Activated naive CD4-positive, alpha-beta T cell treated with anti-CD3 and anti-CD28 coated beads, Interleukin-2, amount 10 ng/mL, durations not matched to agents 7 days and 5 days (primary cell): ENCODE data around the gene CDH12.

Source experiments
- CTCF ChIA-PET: fragments of 350-600 bp; sonication (Branson Sonifier 250); formaldehyde crosslinking; loops from one replicate; lab custom pipeline; 2021; ENCODE audit warnings: antibody characterized with exemption; lab: Charles Lee
- DNase-seq: peaks from one replicate; pipeline ENCODE4 v3.0.0-alpha.2; 2020
- H3K27ac Mint-ChIP-seq: one replicate; pipeline ENCODE4 v1.8.0; 2021; ENCODE audit warnings: mild to moderate bottlenecking, moderate library complexity, mixed read lengths
- H3K27me3 Mint-ChIP-seq: one replicate; pipeline ENCODE4 v1.8.0; 2021; ENCODE audit warnings: mild to moderate bottlenecking, mixed read lengths
- H3K36me3 Mint-ChIP-seq: one replicate; pipeline ENCODE4 v1.8.0; 2021; ENCODE audit warnings: mixed read lengths
- H3K4me1 Mint-ChIP-seq: one replicate; pipeline ENCODE4 v1.8.0; 2021; ENCODE audit warnings: mixed read lengths
- H3K4me3 Mint-ChIP-seq: one replicate; pipeline ENCODE4 v1.8.0; 2021; ENCODE audit warnings: mild to moderate bottlenecking, moderate library complexity, mixed read lengths
- H3K9me3 Mint-ChIP-seq: one replicate; pipeline ENCODE4 v1.8.0; 2021; ENCODE audit warnings: mixed read lengths

Gene CDH12

DNA sequence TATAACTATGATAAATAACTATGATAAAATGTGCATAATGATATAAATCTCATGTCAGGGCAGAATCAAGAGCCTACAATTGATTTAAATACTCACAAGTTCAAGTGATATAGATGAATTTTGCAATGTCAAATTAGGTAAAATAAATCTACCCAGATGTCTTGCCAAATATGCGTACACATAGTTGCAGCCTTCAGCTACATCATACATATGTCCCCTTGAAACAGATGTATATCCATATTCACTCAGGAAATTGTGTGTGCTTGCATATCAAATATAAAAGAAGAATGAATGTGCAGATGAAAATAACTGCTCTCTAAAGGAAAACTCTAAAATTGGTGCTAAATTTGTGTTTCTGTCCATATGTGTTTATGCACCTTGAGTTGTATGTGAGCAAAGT lies 130.7 kb downstream of the CDH12 start:
- H3K4me1 Mint-ChIP-seq: no peaks in the 10 kb centered on the region
- DNase-seq: no peak
- no peaks in the 10 kb centered on the region for H3K27me3 Mint-ChIP-seq
- H3K4me3 Mint-ChIP-seq: no peak overlapping the region
- CTCF ChIA-PET: no interaction called here
- H3K36me3 Mint-ChIP-seq: no peaks in the 10 kb centered on the region
- H3K27ac Mint-ChIP-seq: no peak overlapping the region
- peaks cover 19% of the 10 kb centered on the region for H3K9me3 Mint-ChIP-seq

DNA sequence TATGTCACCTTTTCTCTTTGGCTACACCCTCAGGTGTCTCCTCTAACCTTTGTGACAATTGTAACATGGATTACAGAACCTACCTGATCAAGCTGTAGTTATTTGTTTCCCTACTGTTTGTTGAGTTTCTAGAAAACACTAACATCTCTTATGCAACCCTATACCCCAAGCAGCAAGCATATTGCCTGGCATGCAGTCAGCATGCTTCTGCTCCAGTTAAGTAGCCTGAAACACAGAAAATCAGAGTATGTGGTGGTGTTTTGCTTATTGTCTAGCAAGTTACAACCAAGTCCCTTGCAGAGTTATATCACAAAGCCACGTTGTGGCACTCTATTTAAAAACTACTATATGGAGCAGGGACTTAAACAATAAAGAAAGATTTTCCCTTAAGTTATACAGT lies 131.1 kb downstream of the CDH12 start:
- Mint-ChIP-seq H3K27me3 (no peaks in the 10 kb centered on the region), H3K4me1 (no peaks in the 10 kb centered on the region), H3K27ac (no peak overlapping the region), H3K36me3 (no peaks in the 10 kb centered on the region), H3K9me3 (peaks cover 19% of the 10 kb centered on the region), H3K4me3 (no peak overlapping the region)
- no peak for DNase-seq
- CTCF ChIA-PET: no interaction called here

GRCh38 chr5:22719842-22720241 lies 133.3 kb downstream of the CDH12 start:
- Mint-ChIP-seq H3K27ac (no peak overlapping the region), H3K36me3 (no peaks in the 10 kb centered on the region), H3K4me1 (no peaks in the 10 kb centered on the region), H3K9me3 (peaks cover 19% of the 10 kb centered on the region), H3K4me3 (no peak overlapping the region), H3K27me3 (no peaks in the 10 kb centered on the region)
- no peak for DNase-seq
- CTCF ChIA-PET: no interaction called here

GRCh38 chr5:22710660-22711059 lies 142.5 kb downstream of the CDH12 start:
- H3K27me3 Mint-ChIP-seq: no peaks in the 10 kb centered on the region
- H3K9me3 Mint-ChIP-seq: peaks cover 2% of the 10 kb centered on the region
- no peaks in the 10 kb centered on the region for H3K4me1 Mint-ChIP-seq
- CTCF ChIA-PET: no interaction called here
- no peaks in the 10 kb centered on the region for H3K36me3 Mint-ChIP-seq
- H3K27ac Mint-ChIP-seq: no peak overlapping the region
- H3K4me3 Mint-ChIP-seq: no peak overlapping the region
- no peak for DNase-seq

GRCh38 chr5:22709743-22710142 lies 143.4 kb downstream of the CDH12 start:
- Mint-ChIP-seq H3K27ac (no peak overlapping the region), H3K27me3 (no peaks in the 10 kb centered on the region), H3K36me3 (no peaks in the 10 kb centered on the region), H3K4me1 (no peaks in the 10 kb centered on the region), H3K9me3 (peaks cover 1% of the 10 kb centered on the region), H3K4me3 (no peak overlapping the region)
- CTCF ChIA-PET: no interaction called here
- DNase-seq: no peak

DNA sequence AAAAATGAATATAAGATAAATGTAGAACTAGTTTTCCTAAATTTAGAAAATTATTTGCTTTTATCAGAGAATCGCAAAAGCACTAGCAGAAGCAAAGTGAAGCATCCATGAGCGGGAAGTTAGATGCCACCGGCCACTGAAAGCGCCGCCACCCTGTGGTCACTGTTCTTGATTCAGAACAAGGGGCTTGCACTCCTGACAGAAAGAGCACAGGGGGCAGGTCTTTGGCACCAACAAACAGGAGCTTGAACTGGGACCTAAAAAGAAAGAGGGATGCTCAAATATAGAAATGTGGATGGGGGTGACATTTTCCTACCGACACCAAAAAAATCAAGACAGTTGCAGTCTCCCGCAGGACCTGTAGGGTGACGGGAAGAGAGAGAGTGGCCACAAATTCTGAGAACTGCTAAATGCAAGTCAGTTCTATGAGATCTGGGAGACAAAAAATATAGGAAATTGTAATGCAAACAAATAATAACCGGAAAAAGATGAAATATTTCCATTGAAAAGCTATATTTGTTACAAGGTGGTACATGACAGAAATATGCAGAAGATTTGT lies 144.3 kb downstream of the CDH12 start:
- no peaks in the 10 kb centered on the region for H3K27me3 Mint-ChIP-seq
- H3K36me3 Mint-ChIP-seq: no peaks in the 10 kb centered on the region
- H3K4me1 Mint-ChIP-seq: no peaks in the 10 kb centered on the region
- H3K9me3 Mint-ChIP-seq: no peaks in the 10 kb centered on the region
- no peak overlapping the region for H3K4me3 Mint-ChIP-seq
- H3K27ac Mint-ChIP-seq: no peak overlapping the region
- no peak for DNase-seq
- CTCF ChIA-PET: no interaction called here

DNA sequence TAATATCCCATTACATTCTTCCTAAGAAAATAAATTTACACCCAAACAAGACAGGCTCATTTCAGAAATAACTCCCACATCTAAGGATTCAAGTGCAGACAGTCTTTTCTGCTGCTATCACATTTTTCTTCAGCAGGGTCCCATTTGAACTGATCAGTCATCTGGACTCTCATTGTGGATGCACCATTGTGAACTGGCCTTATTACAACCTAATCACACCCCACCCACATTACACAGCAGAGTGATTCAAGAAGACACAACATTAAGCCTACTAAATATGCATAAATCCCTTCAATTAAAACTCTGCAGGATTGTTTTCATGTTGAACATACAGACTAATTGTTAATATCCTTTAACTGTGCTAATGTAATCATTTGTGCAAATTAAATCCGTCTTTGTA lies 146.2 kb downstream of the CDH12 start:
- Mint-ChIP-seq H3K27ac (no peak overlapping the region), H3K36me3 (no peaks in the 10 kb centered on the region), H3K4me3 (no peak overlapping the region), H3K4me1 (no peaks in the 10 kb centered on the region), H3K27me3 (no peaks in the 10 kb centered on the region), H3K9me3 (no peaks in the 10 kb centered on the region)
- CTCF ChIA-PET: no interaction called here
- DNase-seq: no peak

GRCh38 chr5:22699319-22699718 lies 153.8 kb downstream of the CDH12 start:
- no peak overlapping the region for H3K27ac Mint-ChIP-seq

DNA sequence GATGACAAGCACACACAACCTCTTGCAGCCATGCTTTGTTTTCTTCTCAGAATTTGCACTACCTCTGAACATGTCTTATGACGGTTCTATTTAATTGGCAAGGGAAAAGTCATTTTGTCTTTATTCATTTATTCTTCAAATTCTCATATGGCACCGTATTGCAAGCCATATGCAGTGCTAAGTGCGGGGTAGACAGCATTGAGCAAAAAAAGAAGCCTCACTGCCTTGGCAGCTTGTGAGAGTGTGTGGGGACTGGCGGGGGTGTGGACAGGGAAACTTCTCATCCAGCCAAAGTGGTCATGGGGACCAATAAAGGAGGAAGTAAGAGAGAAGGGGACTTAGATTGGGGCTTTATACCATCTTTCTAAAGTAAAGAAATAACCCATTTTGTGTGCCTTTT lies 160.0 kb downstream of the CDH12 start:
- Mint-ChIP-seq H3K36me3 (no peaks in the 10 kb centered on the region), H3K27ac (no peak overlapping the region), H3K27me3 (no peaks in the 10 kb centered on the region), H3K9me3 (no peaks in the 10 kb centered on the region), H3K4me1 (no peaks in the 10 kb centered on the region), H3K4me3 (no peak overlapping the region)
- DNase-seq: no peak
- CTCF ChIA-PET: no interaction called here

More at GRCh38 chr5:22699319-22699718, 153.8 kb downstream of the CDH12 start:
- H3K9me3 Mint-ChIP-seq: no peaks in the 10 kb centered on the region
- H3K36me3 Mint-ChIP-seq: no peaks in the 10 kb centered on the region
- no peaks in the 10 kb centered on the region for H3K27me3 Mint-ChIP-seq
- CTCF ChIA-PET: no interaction called here
- no peak for DNase-seq
- no peaks in the 10 kb centered on the region for H3K4me1 Mint-ChIP-seq
- H3K4me3 Mint-ChIP-seq: no peak overlapping the region

- no peak for DNase-seq
- no peak overlapping the region for H3K4me3 Mint-ChIP-seq
- no peaks in the 10 kb centered on the region for H3K36me3 Mint-ChIP-seq
- peaks cover 2% of the 10 kb centered on the region for H3K9me3 Mint-ChIP-seq
- no peaks in the 10 kb centered on the region for H3K27me3 Mint-ChIP-seq
- H3K27ac Mint-ChIP-seq: no peak overlapping the region
- H3K4me1 Mint-ChIP-seq: no peaks in the 10 kb centered on the region
- CTCF ChIA-PET: no interaction called here
These were observed 170.1 kb downstream of the CDH12 start for GRCh38 chr5:22683050-22683449.

DNA sequence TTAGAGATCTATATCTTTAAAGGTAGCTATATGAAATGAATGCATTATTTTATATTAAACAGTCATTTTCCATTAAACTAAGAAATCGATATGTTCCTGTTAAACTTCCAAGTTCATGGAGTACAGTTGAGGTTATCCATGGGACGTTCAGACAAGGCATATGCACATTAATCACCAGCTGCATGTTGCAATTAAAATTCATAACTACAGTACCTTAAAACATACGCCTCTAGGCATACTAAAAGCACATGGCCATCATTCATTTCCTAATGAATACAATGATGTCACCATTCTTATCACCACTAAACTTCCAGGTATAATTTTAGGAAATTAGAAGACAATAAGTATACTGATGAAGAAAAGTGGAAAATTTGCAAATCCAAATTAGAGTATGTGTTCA lies 174.3 kb downstream of the CDH12 start:
- no peaks in the 10 kb centered on the region for H3K36me3 Mint-ChIP-seq
- CTCF ChIA-PET: no interaction called here
- DNase-seq: no peak

GRCh38 chr5:22673131-22673530 lies 180.0 kb downstream of the CDH12 start:
- DNase-seq: no peak
- H3K4me1 Mint-ChIP-seq: no peaks in the 10 kb centered on the region
- H3K27ac Mint-ChIP-seq: no peak overlapping the region
- H3K9me3 Mint-ChIP-seq: peaks cover 12% of the 10 kb centered on the region
- no peak overlapping the region for H3K4me3 Mint-ChIP-seq
- CTCF ChIA-PET: no interaction called here
- no peaks in the 10 kb centered on the region for H3K27me3 Mint-ChIP-seq
- H3K36me3 Mint-ChIP-seq: no peaks in the 10 kb centered on the region

More for the DNA sequence above, 174.3 kb downstream of the CDH12 start:
- H3K9me3 Mint-ChIP-seq: peaks cover 7% of the 10 kb centered on the region
- H3K4me1 Mint-ChIP-seq: no peaks in the 10 kb centered on the region
- H3K27ac Mint-ChIP-seq: no peak overlapping the region
- H3K4me3 Mint-ChIP-seq: no peak overlapping the region
- H3K27me3 Mint-ChIP-seq: no peaks in the 10 kb centered on the region

DNA sequence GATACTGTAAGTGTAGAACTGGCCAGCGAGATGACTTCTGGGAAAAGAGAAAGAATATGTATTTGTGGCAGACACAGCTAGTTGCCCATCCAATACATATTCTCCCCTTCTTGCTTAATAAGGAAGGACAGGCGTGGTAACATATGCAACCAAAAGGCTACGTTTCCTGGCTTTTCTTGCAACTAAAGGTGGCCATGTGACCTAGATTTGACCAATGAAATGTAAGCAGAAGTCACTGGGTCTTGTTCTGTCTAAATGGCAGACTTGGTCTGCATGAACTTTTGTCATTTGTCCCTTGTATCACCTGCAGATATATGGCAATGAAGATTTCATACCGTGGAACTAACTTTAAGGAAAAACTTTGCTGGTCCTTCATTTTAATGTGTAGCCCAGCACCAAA lies 183.8 kb downstream of the CDH12 start:
- H3K27ac Mint-ChIP-seq: no peak overlapping the region
- H3K36me3 Mint-ChIP-seq: no peaks in the 10 kb centered on the region
- H3K4me1 Mint-ChIP-seq: no peaks in the 10 kb centered on the region
- H3K9me3 Mint-ChIP-seq: peaks cover 6% of the 10 kb centered on the region
- DNase-seq: no peak
- no peaks in the 10 kb centered on the region for H3K27me3 Mint-ChIP-seq
- CTCF ChIA-PET: no interaction called here
- H3K4me3 Mint-ChIP-seq: no peak overlapping the region

- Mint-ChIP-seq H3K36me3 (no peaks in the 10 kb centered on the region), H3K27me3 (no peaks in the 10 kb centered on the region), H3K27ac (no peak overlapping the region), H3K4me3 (no peak overlapping the region), H3K4me1 (no peaks in the 10 kb centered on the region), H3K9me3 (peaks cover 5% of the 10 kb centered on the region)
- no peak for DNase-seq
- CTCF ChIA-PET: no interaction called here
These were observed 187.3 kb downstream of the CDH12 start for GRCh38 chr5:22665801-22666200.

GRCh38 chr5:22663134-22663533 lies 190.0 kb downstream of the CDH12 start:
- DNase-seq: no peak
- Mint-ChIP-seq H3K9me3 (peaks cover 2% of the 10 kb centered on the region), H3K27me3 (no peaks in the 10 kb centered on the region), H3K27ac (no peak overlapping the region), H3K4me1 (no peaks in the 10 kb centered on the region), H3K36me3 (no peaks in the 10 kb centered on the region), H3K4me3 (no peak overlapping the region)
- CTCF ChIA-PET: no interaction called here

DNA sequence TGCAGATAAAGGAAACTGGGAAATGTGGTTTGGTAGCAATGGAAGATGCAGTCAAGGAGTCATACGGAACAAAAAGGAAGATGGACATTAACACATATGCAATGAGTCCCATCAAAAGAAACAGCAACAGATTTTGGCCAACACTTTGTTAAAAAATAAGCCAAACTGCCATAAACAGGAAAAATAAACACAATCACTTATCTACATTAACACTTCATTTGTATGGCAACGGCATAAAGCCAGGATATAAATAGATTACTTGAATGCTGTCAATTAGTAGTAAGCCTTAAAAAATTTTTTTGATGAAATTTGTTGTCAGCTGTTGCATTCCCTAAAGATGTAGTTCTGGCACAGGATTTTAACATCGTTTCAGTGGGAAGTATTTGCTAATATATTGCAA lies 190.8 kb downstream of the CDH12 start:
- Mint-ChIP-seq H3K9me3 (peaks cover 2% of the 10 kb centered on the region), H3K36me3 (no peaks in the 10 kb centered on the region), H3K4me3 (no peak overlapping the region)

More for the DNA sequence above, 190.8 kb downstream of the CDH12 start:
- CTCF ChIA-PET: no interaction called here
- DNase-seq: no peak
- H3K4me1 Mint-ChIP-seq: no peaks in the 10 kb centered on the region
- H3K27ac Mint-ChIP-seq: no peak overlapping the region
- H3K27me3 Mint-ChIP-seq: no peaks in the 10 kb centered on the region
